WI38 (cell line): ENCODE measurements around the gene FXYD1.
"Not testable (repeated sequence)": the region's sequence is repeated elsewhere in the genome, so short reads cannot be mapped to it uniquely, and the experiment has no call there.

Experiments used
- H3K4me3 ChIP-seq: 2 replicates; pipeline ENCODE4 v1.5.1; 2011; ENCODE audit warnings: low read depth, mild to moderate bottlenecking, control low read depth, low read length
- CTCF ChIP-seq: IDR thresholded peaks from 2 replicates; pipeline ENCODE4 v1.5.1; 2012; ENCODE audit warnings: low read depth, mild to moderate bottlenecking, control low read depth, low read length

The FXYD1 gene

GRCh38 chr19:35095667-35096368 is 42.8 kb upstream of the FXYD1 start:
- H3K4me3 ChIP-seq, result no peak overlapping the region
- TF ChIP-seq CTCF, result no peak

- no peak for TF ChIP-seq CTCF
- no peak overlapping the region for H3K4me3 ChIP-seq
Observed at GRCh38 chr19:35098413-35099049, 40.1 kb upstream of the FXYD1 start.

GRCh38 chr19:35099155-35099896 is 39.3 kb upstream of the FXYD1 start:
- no peak for TF ChIP-seq CTCF
- H3K4me3 ChIP-seq, result no peak overlapping the region

- no peak overlapping the region for H3K4me3 ChIP-seq
- no peak for TF ChIP-seq CTCF
Observed at GRCh38 chr19:35099897-35100275, 38.7 kb upstream of the FXYD1 start.

GRCh38 chr19:35100588-35101533 is 37.8 kb upstream of the FXYD1 start:
- H3K4me3 ChIP-seq, result no peak overlapping the region
- TF ChIP-seq CTCF, result no peak

- H3K4me3 ChIP-seq, result not testable (repeated sequence)
Observed at GRCh38 chr19:35101949-35102348, 36.7 kb upstream of the FXYD1 start.

- H3K4me3 ChIP-seq, result not testable (repeated sequence)
Observed at GRCh38 chr19:35103614-35104013, 35.0 kb upstream of the FXYD1 start.
